HG03025 (cell line): ENCODE measurements around the gene SCN4B.

ENCODE experiments used
- ATAC-seq: cut with Tn5 transposase; IDR thresholded peaks from one replicate; pipeline ENCODE4 v1.9.1; 2021; ENCODE audit warnings: mild to moderate bottlenecking, moderate library complexity; ENCODE audit not compliant: unreplicated experiment, low FRiP score

Gene SCN4B

GRCh38 chr11:118106789-118107335 is 45.8 kb downstream of the SCN4B start:
- ATAC-seq: no peak

- ATAC-seq: no peak
Observed at GRCh38 chr11:118105657-118106305, 46.8 kb downstream of the SCN4B start.

- ATAC-seq: no peak
Observed at GRCh38 chr11:118104491-118104890, 48.1 kb downstream of the SCN4B start.

- ATAC-seq: no peak
Observed at GRCh38 chr11:118102721-118103261, 49.8 kb downstream of the SCN4B start.

GRCh38 chr11:118100691-118101232 is 51.9 kb downstream of the SCN4B start:
- ATAC-seq: no peak

- no peak for ATAC-seq
Observed at GRCh38 chr11:118099838-118100556, 52.6 kb downstream of the SCN4B start.

- no peak for ATAC-seq
Observed at GRCh38 chr11:118098996-118099837, 53.4 kb downstream of the SCN4B start.

GRCh38 chr11:118095967-118096367 is 56.7 kb downstream of the SCN4B start:
- no peak for ATAC-seq

- no peak for ATAC-seq
Observed at GRCh38 chr11:118095493-118095892, 57.1 kb downstream of the SCN4B start.

GRCh38 chr11:118092907-118093571 is 59.6 kb downstream of the SCN4B start:
- no peak for ATAC-seq

- no peak for ATAC-seq
Observed at GRCh38 chr11:118091690-118092089, 60.9 kb downstream of the SCN4B start.

- no peak for ATAC-seq
Observed at GRCh38 chr11:118090545-118091162, 62.0 kb downstream of the SCN4B start.

GRCh38 chr11:118088531-118088930 is 64.1 kb downstream of the SCN4B start:
- no peak for ATAC-seq

GRCh38 chr11:118087931-118088330 is 64.7 kb downstream of the SCN4B start:
- no peak for ATAC-seq

- no peak for ATAC-seq
Observed at GRCh38 chr11:118086913-118087768, 65.5 kb downstream of the SCN4B start, which contains the start of gene SMIM35. SMIM35 (minus strand) TSS chr11:118086963; CDS start chr11:118086757, 206 bp downstream.

- no peak for ATAC-seq
Observed at GRCh38 chr11:118084656-118085055, 68.0 kb downstream of the SCN4B start.

- ATAC-seq: no peak
Observed at GRCh38 chr11:118084247-118084646, 68.4 kb downstream of the SCN4B start.
